ENCODE results near the gene CNN1. TPM values are rescaled to one million over a fixed set of nuclear protein-coding genes. Genes with fewer than 3 reads are reported as not detected.
"Not testable (repeated sequence)": the region's sequence is repeated elsewhere in the genome, so short reads cannot be mapped to it uniquely, and the experiment has no call there.

CNN1 gene
- total and polyA plus RNA-seq, 2 of the 4 experiments (the other 2 are of a cell fraction) = 102 to 196 TPM

DNA sequence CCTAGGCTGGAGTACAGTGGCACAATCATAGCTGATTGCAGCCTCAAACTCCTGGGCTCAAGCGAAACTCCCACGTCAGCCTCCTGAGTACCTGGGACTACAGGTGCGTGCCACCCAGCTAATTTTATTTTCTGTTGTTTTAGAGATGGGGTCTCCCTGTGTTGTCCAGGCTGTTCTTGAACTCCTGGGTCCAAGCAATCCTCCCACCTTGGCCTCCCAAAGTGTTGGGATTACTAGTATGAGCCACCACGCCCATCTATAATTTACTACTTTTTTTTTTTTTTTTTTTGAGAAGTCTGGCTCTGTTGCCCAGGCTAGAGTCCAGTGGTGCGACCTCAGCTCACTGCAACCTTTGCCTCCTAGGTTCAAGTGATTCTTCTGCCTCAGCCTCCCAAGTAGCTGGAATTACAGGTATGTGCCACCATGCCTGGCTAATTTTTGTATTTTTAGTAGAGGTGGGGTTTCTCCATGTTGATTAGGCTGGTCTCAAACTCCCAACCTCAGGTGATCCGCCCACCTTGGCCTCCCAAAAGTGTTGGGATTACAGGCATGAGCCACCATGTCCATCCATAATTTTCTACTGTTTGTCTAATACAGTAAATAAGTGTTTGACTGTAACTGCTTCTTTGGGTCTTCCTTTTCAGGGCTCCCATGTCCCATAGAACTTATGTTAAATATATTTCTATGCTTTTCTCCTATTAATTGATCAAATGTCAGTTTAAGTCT lies 25.6 kb downstream of the CNN1 start:
- H3K4me2 ChIP-seq (ENCODE audit: low read depth, low read length); BruUV-seq (replicated peaks); H3K27me3 ChIP-seq (ENCODE audit: control insufficient read depth, insufficient read depth, low read length); intact Hi-C loops (cut with micrococcal nuclease); H4K91ac ChIP-seq (ENCODE audit: insufficient read depth, low read depth, low read length); H3K9ac ChIP-seq (ENCODE audit: low read depth, low read length); H4K8ac ChIP-seq (ENCODE audit: low read depth in 2 of 2, low read length in 2 of 2); H3K4ac ChIP-seq (ENCODE audit: low read depth, low read length); H2AK9ac ChIP-seq (replicated peaks; ENCODE audit: low read depth, low read length, poor library complexity); H2BK15ac ChIP-seq (ENCODE audit: low read depth, low read length); H3K18ac ChIP-seq (ENCODE audit: low read depth, low read length); H4K5ac ChIP-seq (ENCODE audit: low read depth, low read length); H3K56ac ChIP-seq (ENCODE audit: extremely low read depth, insufficient read depth, low read length); CTCF ChIA-PET; H3K27ac ChIP-seq (ENCODE audit: insufficient read depth, low read length); H2BK20ac ChIP-seq (ENCODE audit: low read depth, low read length); H2AK5ac ChIP-seq (ENCODE audit: low read depth, low read length); H3K14ac ChIP-seq (replicated peaks; ENCODE audit: low read depth, low read length); H4K20me1 ChIP-seq (ENCODE audit: insufficient read depth, low read length); H3K9me1 ChIP-seq (ENCODE audit: insufficient read depth, low read length); H3K23ac ChIP-seq (ENCODE audit: low read depth, low read length); in situ Hi-C loops (cut with MboI; ENCODE audit: low sequenced_read_pairs); H3K4me1 ChIP-seq (ENCODE audit: control insufficient read depth, insufficient read depth, low read length); H3K36me3 ChIP-seq (ENCODE audit: control insufficient read depth, insufficient read depth, low read length); DNase-seq; H3K9me3 ChIP-seq (ENCODE audit: control insufficient read depth, insufficient read depth, low read length); H2BK120ac ChIP-seq (ENCODE audit: low read depth, low read length); dilution Hi-C loops (cut with HindIII; ENCODE audit: low sequenced_read_pairs, unreplicated experiment); ATAC-seq (ENCODE audit: low read depth); H2BK5ac ChIP-seq (ENCODE audit: low read depth, low read length, poor library complexity, severe bottlenecking); H3K4me3 ChIP-seq (ENCODE audit: insufficient read depth, low read depth, low read length); H2AFZ ChIP-seq (replicated peaks; ENCODE audit: low read length, poor library complexity): not testable (repeated sequence)
- WGBS, 2 experiments (ENCODE audit: extremely low coverage in 2 of 2, insufficient read length in 1 of 2) = no CpG with 5 or more reads among the region's 6 CpGs
- POLR2A ChIA-PET (ENCODE audit: unreplicated experiment) = interaction anchor here (0.5 kb wide), 1 partner anchor 12 kb away, joined by 4 read pairs; no protein-coding TSS in a partner anchor
- peaks cover 0 to 12% of the 10 kb centered on the region in 2 experiments; a peak in 2 of 4 replicates for H3K79me1 ChIP-seq (ENCODE audit: low read depth in 1 of 2, low read length in 2 of 2)

DNA sequence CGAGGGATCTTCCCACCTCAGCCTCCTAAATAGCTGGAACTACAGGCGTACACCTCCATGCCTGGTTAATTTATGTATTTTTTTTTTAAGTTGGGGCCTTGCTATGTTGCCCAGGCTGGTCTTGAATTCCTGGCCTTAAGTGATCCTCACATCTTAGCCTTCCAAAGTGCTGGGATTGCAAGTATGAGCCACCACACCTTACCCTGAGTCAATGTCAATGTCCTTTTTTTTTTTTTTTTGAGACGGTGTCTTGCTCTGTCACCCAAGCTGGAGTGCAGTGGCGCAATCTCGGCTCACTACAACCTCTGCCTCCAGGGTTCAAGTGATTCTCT lies 27.0 kb downstream of the CNN1 start:
- CTCF ChIA-PET = interaction anchor here (0.6 kb wide), 1 partner anchor 32 kb away, joined by 7 read pairs; no protein-coding TSS in a partner anchor
- dilution Hi-C loops (cut with HindIII; ENCODE audit: low sequenced_read_pairs, unreplicated experiment); H3K9ac ChIP-seq (ENCODE audit: low read depth, low read length); BruUV-seq (replicated peaks); H2AK5ac ChIP-seq (ENCODE audit: low read depth, low read length); H3K79me1 ChIP-seq (ENCODE audit: low read depth in 1 of 2, low read length in 2 of 2); H3K4ac ChIP-seq (ENCODE audit: low read depth, low read length); H2BK120ac ChIP-seq (ENCODE audit: low read depth, low read length); POLR2A ChIA-PET (ENCODE audit: unreplicated experiment); H3K9me3 ChIP-seq (ENCODE audit: control insufficient read depth, insufficient read depth, low read length); H2AK9ac ChIP-seq (replicated peaks; ENCODE audit: low read depth, low read length, poor library complexity); H4K20me1 ChIP-seq (ENCODE audit: insufficient read depth, low read length); H2BK5ac ChIP-seq (ENCODE audit: low read depth, low read length, poor library complexity, severe bottlenecking); H3K56ac ChIP-seq (ENCODE audit: extremely low read depth, insufficient read depth, low read length); H3K9me1 ChIP-seq (ENCODE audit: insufficient read depth, low read length); H3K4me1 ChIP-seq (ENCODE audit: control insufficient read depth, insufficient read depth, low read length); in situ Hi-C loops (cut with MboI; ENCODE audit: low sequenced_read_pairs); H3K4me2 ChIP-seq (ENCODE audit: low read depth, low read length); H3K4me3 ChIP-seq (ENCODE audit: insufficient read depth, low read depth, low read length); H2AFZ ChIP-seq (replicated peaks; ENCODE audit: low read length, poor library complexity); H3K14ac ChIP-seq (replicated peaks; ENCODE audit: low read depth, low read length); DNase-seq; H3K36me3 ChIP-seq (ENCODE audit: control insufficient read depth, insufficient read depth, low read length); H3K18ac ChIP-seq (ENCODE audit: low read depth, low read length); ATAC-seq (ENCODE audit: low read depth); H4K91ac ChIP-seq (ENCODE audit: insufficient read depth, low read depth, low read length); H3K27ac ChIP-seq (ENCODE audit: insufficient read depth, low read length); H2BK15ac ChIP-seq (ENCODE audit: low read depth, low read length); H4K5ac ChIP-seq (ENCODE audit: low read depth, low read length); H3K23ac ChIP-seq (ENCODE audit: low read depth, low read length); H2BK20ac ChIP-seq (ENCODE audit: low read depth, low read length); H4K8ac ChIP-seq (ENCODE audit: low read depth in 2 of 2, low read length in 2 of 2); intact Hi-C loops (cut with micrococcal nuclease); H3K27me3 ChIP-seq (ENCODE audit: control insufficient read depth, insufficient read depth, low read length): not testable (repeated sequence)
- no CpG with 5 or more reads among the region's 5 CpGs for WGBS, 2 experiments (ENCODE audit: extremely low coverage in 2 of 2, insufficient read length in 1 of 2)

Data from IMR-90 (cell line).